Sigmoid colon (tissue), 7 donors: ENCODE results near the gene RELB. TPM values are rescaled to one million over a fixed set of nuclear protein-coding genes. Genes with fewer than 3 reads are reported as not detected.
A peak's percentile ranks its signal among the peaks of the same experiment; 100 is the strongest.

Experiments
- DNase-seq: peaks from one replicate; pipeline ENCODE4 v3.0.0-alpha.2; 2019
- H3K27ac ChIP-seq, 4 donors: fragments of 200-600 bp; sonication (generic); one replicate each; pipeline ENCODE4 v1.5.1; 2016 to 2019; ENCODE audit warnings: mild to moderate bottlenecking in 1 of 4
- H3K27me3 ChIP-seq, 3 donors: fragments of 200-600 bp; sonication (generic); one replicate each; pipeline ENCODE4 v1.5.1; 2019; ENCODE audit warnings: mild to moderate bottlenecking in 1 of 3
- H3K36me3 ChIP-seq, 4 donors: fragments of 200-600 bp; sonication (generic); one replicate each; pipeline ENCODE4 v1.5.1; 2016 to 2019
- H3K4me1 ChIP-seq, 4 donors: fragments of 200-600 bp; sonication (generic); one replicate each; pipeline ENCODE4 v1.5.1; 2017 to 2019
- H3K4me3 ChIP-seq, 4 donors: fragments of 200-600 bp; sonication (generic); one replicate each; pipeline ENCODE4 v1.5.1; 2017 to 2019; ENCODE audit warnings: mild to moderate bottlenecking in 2 of 4, moderate library complexity in 1 of 4
- H3K9me3 ChIP-seq, 4 donors: fragments of 200-600 bp in 3 of 4; sonication (generic) in 3 of 4; one replicate each; pipeline versions ENCODE4 v1.5.1 to v1.6.1; 2013 to 2019
- EP300 ChIP-seq, 4 donors: sonication (generic); formaldehyde crosslinking; IDR thresholded peaks; one replicate each; pipeline ENCODE4 v1.6.1; 2017; ENCODE audit warnings: antibody characterized with exemption in 4 of 4
- POLR2A ChIP-seq, 2 donors: fragments of 450-650 bp; IDR thresholded peaks; one replicate each; pipeline ENCODE4 v1.6.1; 2016; ENCODE audit warnings: antibody characterized with exemption in 2 of 2, mild to moderate bottlenecking in 2 of 2, moderate library complexity in 2 of 2
- POLR2AphosphoS5 ChIP-seq, 4 donors: sonication (generic); formaldehyde crosslinking; IDR thresholded peaks; one replicate each; pipeline ENCODE4 v1.6.1; 2017; ENCODE audit warnings: antibody characterized with exemption in 4 of 4
- WGBS, 2 donors: extraction: QIAGEN DNeasy Blood & Tissue Kit; methylation state at CpG; one replicate each; pipeline ENCODE4 v1.1.7; 2013; 5-methylcytosine and 5-hydroxymethylcytosine counted together
- intact Hi-C: fragments of 100-400 bp; cut with DNase I; formaldehyde crosslinking; loops from one replicate; pipeline ENCODE4 v1.15.1; 2023
- polyA plus RNA-seq, 3 donors: library from polyadenylated mRNA; stranded (reverse); fragments of 200-250 nt; gene quantifications; one replicate each; pipeline ENCODE4 v1.2.3, GENCODE V29; 2013
- total RNA-seq, 4 donors: library from RNA; depleted of rRNA; stranded (reverse); fragments of >200 nt; gene quantifications; one replicate each; pipeline ENCODE4 v1.1.0, GENCODE V29; 2016
- TF ChIP-seq, protein P1 (sequence below), 4 experiments: fragments of 450-650 bp in 3 of 4; fragments of 200-600 bp in 1 of 4; IDR thresholded peaks; one replicate each; pipeline ENCODE4 v1.5.1; 2016 to 2019; ENCODE audit warnings: antibody characterized with exemption in 4 of 4, mild to moderate bottlenecking in 3 of 4, moderate library complexity in 2 of 4
- donor health status: healthy with polysubstance abuse.
- donor health status: Bipolar disorder and iron deficiency.
- donor health status: healthy.

RELB gene, protein sequence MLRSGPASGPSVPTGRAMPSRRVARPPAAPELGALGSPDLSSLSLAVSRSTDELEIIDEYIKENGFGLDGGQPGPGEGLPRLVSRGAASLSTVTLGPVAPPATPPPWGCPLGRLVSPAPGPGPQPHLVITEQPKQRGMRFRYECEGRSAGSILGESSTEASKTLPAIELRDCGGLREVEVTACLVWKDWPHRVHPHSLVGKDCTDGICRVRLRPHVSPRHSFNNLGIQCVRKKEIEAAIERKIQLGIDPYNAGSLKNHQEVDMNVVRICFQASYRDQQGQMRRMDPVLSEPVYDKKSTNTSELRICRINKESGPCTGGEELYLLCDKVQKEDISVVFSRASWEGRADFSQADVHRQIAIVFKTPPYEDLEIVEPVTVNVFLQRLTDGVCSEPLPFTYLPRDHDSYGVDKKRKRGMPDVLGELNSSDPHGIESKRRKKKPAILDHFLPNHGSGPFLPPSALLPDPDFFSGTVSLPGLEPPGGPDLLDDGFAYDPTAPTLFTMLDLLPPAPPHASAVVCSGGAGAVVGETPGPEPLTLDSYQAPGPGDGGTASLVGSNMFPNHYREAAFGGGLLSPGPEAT
- total RNA-seq (10 to 100 TPM in 1 of 4 donors, 1 to 10 TPM in 3; 3.2 to 16.7 (median 4.1) TPM), polyA plus RNA-seq (10 to 100 TPM; 21.0 to 50.2 (median 30.0) TPM)

DNA sequence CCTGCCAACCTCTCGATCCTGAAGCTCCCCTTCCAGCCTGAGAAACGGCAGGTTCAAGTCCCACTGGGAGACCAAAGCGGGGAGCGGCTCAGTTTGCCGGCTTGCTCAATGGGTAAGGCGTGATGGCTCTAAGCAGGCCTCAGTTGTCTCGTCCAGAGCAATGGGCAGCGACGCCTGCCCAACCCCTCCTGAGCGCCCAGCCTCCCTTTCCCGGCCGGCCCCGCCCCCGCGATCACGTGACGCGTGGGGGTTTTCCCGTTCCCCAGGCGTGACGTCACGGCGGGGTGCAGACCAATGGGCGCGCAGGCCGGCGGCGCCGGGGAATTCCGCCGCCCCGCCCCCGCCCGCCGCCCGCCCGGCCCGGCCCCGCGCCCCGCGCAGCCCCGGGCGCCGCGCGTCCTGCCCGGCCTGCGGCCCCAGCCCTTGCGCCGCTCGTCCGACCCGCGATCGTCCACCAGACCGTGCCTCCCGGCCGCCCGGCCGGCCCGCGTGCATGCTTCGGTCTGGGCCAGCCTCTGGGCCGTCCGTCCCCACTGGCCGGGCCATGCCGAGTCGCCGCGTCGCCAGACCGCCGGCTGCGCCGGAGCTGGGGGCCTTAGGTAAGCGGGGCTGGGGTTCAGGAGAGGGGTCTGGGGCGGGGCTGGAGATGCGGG is at the start of gene RELB:
Gene RELB (plus strand): TSS at position 378 of the 653 bp plus-strand sequence. CDS start 116 bp downstream, at position 494.
- Histone ChIP-seq H3K9me3 (no peaks in the 10 kb centered on the region), H3K27me3 (no peaks in the 10 kb centered on the region), H3K4me1 (peaks cover 0 to 15% (median 13%) of the 10 kb centered on the region in 4 donors), H3K36me3 (no peaks in the 10 kb centered on the region), H3K4me3 (peak within 1 kb of the TSS; percentile 86 to 91 (median 88)), H3K27ac (peak within 1 kb of the TSS; percentile 100)
- 1% methylated on average over 79 of the region's 79 CpGs for WGBS, 2 donors
- TF ChIP-seq EP300 (IDR thresholded peaks at IDR 0.05) (peak in 2 of 4 donors; percentile 33 to 56), POLR2A (IDR thresholded peaks at IDR 0.05) (no peak), POLR2AphosphoS5 (IDR thresholded peaks at IDR 0.05) (peak in 1 of 4 donors; percentile 70)
- TF ChIP-seq, protein P1, sequence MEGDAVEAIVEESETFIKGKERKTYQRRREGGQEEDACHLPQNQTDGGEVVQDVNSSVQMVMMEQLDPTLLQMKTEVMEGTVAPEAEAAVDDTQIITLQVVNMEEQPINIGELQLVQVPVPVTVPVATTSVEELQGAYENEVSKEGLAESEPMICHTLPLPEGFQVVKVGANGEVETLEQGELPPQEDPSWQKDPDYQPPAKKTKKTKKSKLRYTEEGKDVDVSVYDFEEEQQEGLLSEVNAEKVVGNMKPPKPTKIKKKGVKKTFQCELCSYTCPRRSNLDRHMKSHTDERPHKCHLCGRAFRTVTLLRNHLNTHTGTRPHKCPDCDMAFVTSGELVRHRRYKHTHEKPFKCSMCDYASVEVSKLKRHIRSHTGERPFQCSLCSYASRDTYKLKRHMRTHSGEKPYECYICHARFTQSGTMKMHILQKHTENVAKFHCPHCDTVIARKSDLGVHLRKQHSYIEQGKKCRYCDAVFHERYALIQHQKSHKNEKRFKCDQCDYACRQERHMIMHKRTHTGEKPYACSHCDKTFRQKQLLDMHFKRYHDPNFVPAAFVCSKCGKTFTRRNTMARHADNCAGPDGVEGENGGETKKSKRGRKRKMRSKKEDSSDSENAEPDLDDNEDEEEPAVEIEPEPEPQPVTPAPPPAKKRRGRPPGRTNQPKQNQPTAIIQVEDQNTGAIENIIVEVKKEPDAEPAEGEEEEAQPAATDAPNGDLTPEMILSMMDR (IDR thresholded peaks at IDR 0.05): no peak
- intact Hi-C loops: loop anchor here (2.0 kb wide), 1 partner anchor 46 kb away; the partner anchor contains the start of gene CLPTM1
- peak; percentile 98 for DNase-seq

GRCh38 chr19:44954278-44954648 is 47.0 kb upstream of the RELB start:
- no peak for TF ChIP-seq POLR2A (IDR thresholded peaks at IDR 0.05)
- TF ChIP-seq, protein P1 (IDR thresholded peaks at IDR 0.05): no peak
- intact Hi-C loops: loop anchor here (2.0 to 5.0 kb wide), 2 partner anchors 47 to 107 kb away; partner anchors contain the start of genes NECTIN2 and RELB
- H3K27me3 ChIP-seq: no peaks in the 10 kb centered on the region
- H3K36me3 ChIP-seq: peaks cover 0 to 9% (median 2%) of the 10 kb centered on the region in 4 donors
- H3K9me3 ChIP-seq: no peaks in the 10 kb centered on the region
- H3K27ac ChIP-seq: peak overlapping the region; percentile 88 to 95 (median 90)
- 15 to 33% methylated on average over 13 of the region's 13 CpGs for WGBS, 2 donors
- DNase-seq: no peak
- H3K4me1 ChIP-seq: peaks cover 0 to 50% (median 46%) of the 10 kb centered on the region in 4 donors
- H3K4me3 ChIP-seq: peak overlapping the region; percentile 52 to 96 (median 82)

GRCh38 chr19:44954649-44955504 is 46.4 kb upstream of the RELB start, which contains the start of gene CLPTM1:
Gene CLPTM1, plus strand, starts transcription at chr19:44955380. Its CDS starts 16 bp downstream, at chr19:44955396.
- intact Hi-C loops: loop anchor here (2.0 to 5.0 kb wide), 2 partner anchors 46 to 108 kb away; partner anchors contain the start of genes NECTIN2 and RELB
- Histone ChIP-seq H3K4me3 (peak within 1 kb of the TSS; percentile 72 to 96 (median 88)), H3K9me3 (no peaks in the 10 kb centered on the region), H3K27me3 (no peaks in the 10 kb centered on the region), H3K27ac (peak within 1 kb of the TSS; percentile 88 to 95 (median 90)), H3K4me1 (peaks cover 0 to 50% (median 46%) of the 10 kb centered on the region in 4 donors), H3K36me3 (peaks cover 0 to 9% (median 2%) of the 10 kb centered on the region in 4 donors)
- 0 to 1% methylated on average over 65 of the region's 65 CpGs for WGBS, 2 donors
- peak; percentile 98 for DNase-seq
- TF ChIP-seq, protein P1 (IDR thresholded peaks at IDR 0.05): no peak
- TF ChIP-seq POLR2A (IDR thresholded peaks at IDR 0.05) (peak; percentile 55 to 69), EP300 (IDR thresholded peaks at IDR 0.05) (peak in 2 of 4 donors; percentile 15 to 22), POLR2AphosphoS5 (IDR thresholded peaks at IDR 0.05) (peak; percentile 72 to 95 (median 89))
